Activated naive CD8-positive, alpha-beta T cell treated with anti-CD3 and anti-CD28 coated beads for 36 hours (primary cell): ENCODE results near the gene CCDC201. TPM values are rescaled to one million over a fixed set of nuclear protein-coding genes. Genes with fewer than 3 reads are reported as not detected.

Experiments
- DNase-seq: peaks from one replicate; pipeline ENCODE4 v3.0.0; 2021
- H3K27ac Mint-ChIP-seq: one replicate; pipeline ENCODE4 v1.8.0; 2022; ENCODE audit warnings: mild to moderate bottlenecking, moderate library complexity, mixed read lengths
- H3K27me3 Mint-ChIP-seq: one replicate; pipeline ENCODE4 v1.8.0; 2022; ENCODE audit warnings: mild to moderate bottlenecking, mixed read lengths
- H3K36me3 Mint-ChIP-seq: one replicate; pipeline ENCODE4 v1.8.0; 2021; ENCODE audit warnings: mild to moderate bottlenecking, mixed read lengths
- H3K4me1 Mint-ChIP-seq: one replicate; pipeline ENCODE4 v1.8.0; 2021; ENCODE audit warnings: mixed read lengths
- H3K4me3 Mint-ChIP-seq: one replicate; pipeline ENCODE4 v1.8.0; 2022; ENCODE audit warnings: mild to moderate bottlenecking, moderate library complexity, mixed read lengths
- H3K9me3 Mint-ChIP-seq: one replicate; pipeline ENCODE4 v1.8.0; 2022; ENCODE audit warnings: mixed read lengths
- total RNA-seq, 2 experiments: library from RNA; stranded (reverse); gene quantifications; one replicate each; pipeline ENCODE4 v1.2.3, GENCODE V29; 2021

Gene CCDC201, protein sequence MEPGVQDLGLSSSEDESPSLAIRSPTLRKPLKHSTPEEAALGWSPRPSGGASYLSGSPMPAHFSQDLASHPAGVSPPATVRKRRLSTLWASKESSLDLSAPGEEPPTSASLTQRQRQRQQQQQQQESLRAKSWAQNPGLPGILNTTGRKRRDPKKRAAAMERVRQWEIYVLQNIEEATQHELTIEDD
- total RNA-seq, result not detected

DNA sequence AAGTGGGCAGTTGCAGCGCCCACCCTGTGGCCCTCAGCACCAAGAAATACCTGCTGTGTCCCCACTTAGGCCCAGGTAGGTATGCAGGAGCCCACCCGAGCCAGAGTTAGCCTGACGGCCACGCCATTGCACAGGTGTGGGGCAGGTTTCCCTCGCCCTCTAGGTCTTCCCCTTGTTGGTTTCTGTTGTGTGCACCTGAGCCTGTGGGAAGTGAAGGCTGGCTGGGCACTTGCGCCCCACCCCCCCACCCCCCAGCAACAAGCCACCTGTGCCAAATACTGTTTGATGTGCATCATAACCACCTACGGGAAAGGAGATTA is at the start of gene CCDC201:
Gene CCDC201 (minus strand): TSS at position 48 of the 320 bp plus-strand sequence. CDS start 75 bp downstream, outside the sequence.
- H3K4me3 Mint-ChIP-seq, result no peak within 1 kb of the TSS
- no peak for DNase-seq
- no peaks in the 10 kb centered on the region for H3K9me3 Mint-ChIP-seq
- no peaks in the 10 kb centered on the region for H3K4me1 Mint-ChIP-seq
- no peaks in the 10 kb centered on the region for H3K27me3 Mint-ChIP-seq
- H3K27ac Mint-ChIP-seq, result no peak within 1 kb of the TSS
- H3K36me3 Mint-ChIP-seq, result no peaks in the 10 kb centered on the region

DNA sequence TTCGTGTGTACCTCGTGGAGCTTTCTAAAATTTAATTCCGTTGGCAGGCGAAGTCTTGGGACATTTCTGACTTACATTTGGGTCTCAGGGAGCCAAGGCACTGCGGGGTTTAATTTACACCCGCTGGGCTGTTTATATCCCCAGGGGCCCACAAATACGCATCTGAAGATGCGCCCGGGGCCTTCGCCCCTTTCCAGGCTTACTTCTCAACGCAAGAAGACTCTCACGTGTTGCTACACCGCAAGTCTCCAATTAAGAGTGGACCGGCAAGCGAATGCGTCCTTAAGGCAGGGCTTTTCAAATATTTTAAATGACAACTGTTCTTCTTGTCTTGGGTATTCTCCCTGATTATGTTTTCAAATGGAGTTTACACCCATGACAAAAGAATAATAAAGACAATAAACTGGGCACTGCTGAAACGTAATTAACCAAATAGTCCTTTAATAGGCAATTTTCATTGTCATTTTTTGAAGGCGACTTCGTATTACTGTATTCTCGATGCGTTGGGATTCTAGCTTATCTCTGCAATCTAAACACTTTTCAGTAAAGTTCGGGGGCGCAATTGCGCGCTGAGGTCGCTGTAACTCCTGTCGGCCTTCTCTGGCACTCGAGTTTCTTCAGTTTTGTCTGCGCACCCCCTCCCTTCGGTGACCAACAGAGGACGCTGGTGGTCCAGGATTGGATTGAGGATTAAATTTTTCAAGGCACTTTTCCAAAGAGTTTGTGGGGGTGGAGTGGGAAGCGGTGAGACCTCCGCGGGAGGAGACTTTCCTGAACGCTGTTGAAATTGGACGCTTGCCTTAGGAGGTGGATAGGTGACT is 49.0 kb upstream of the CCDC201 start:
- H3K36me3 Mint-ChIP-seq, result no peaks in the 10 kb centered on the region
- H3K9me3 Mint-ChIP-seq, result no peaks in the 10 kb centered on the region
- peaks cover 63% of the 10 kb centered on the region for H3K27me3 Mint-ChIP-seq
- H3K4me3 Mint-ChIP-seq, result peak overlapping the region; percentile 61
- H3K27ac Mint-ChIP-seq, result no peak overlapping the region
- peaks cover 26% of the 10 kb centered on the region for H3K4me1 Mint-ChIP-seq
- no peak for DNase-seq

DNA sequence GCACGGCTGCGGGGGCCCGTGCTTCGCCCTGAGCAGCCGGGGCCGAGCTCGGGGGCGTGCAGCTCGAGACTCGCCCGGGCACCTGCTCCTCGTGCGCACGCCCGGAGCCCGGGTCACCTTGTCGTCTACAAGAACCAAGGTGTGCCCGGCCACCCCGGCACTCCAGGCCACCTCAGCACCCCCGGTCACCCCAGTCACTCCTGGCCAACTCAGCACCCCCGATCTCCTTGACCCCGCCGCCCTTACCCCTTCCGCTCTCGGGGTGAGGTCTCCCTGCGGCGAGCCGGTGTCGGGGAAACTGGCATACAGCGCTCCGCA is 48.5 kb upstream of the CCDC201 start:
- Mint-ChIP-seq H3K9me3 (no peaks in the 10 kb centered on the region), H3K27ac (no peak overlapping the region), H3K4me1 (peaks cover 26% of the 10 kb centered on the region), H3K36me3 (no peaks in the 10 kb centered on the region), H3K27me3 (peaks cover 64% of the 10 kb centered on the region), H3K4me3 (peak overlapping the region; percentile 61)
- no peak for DNase-seq

DNA sequence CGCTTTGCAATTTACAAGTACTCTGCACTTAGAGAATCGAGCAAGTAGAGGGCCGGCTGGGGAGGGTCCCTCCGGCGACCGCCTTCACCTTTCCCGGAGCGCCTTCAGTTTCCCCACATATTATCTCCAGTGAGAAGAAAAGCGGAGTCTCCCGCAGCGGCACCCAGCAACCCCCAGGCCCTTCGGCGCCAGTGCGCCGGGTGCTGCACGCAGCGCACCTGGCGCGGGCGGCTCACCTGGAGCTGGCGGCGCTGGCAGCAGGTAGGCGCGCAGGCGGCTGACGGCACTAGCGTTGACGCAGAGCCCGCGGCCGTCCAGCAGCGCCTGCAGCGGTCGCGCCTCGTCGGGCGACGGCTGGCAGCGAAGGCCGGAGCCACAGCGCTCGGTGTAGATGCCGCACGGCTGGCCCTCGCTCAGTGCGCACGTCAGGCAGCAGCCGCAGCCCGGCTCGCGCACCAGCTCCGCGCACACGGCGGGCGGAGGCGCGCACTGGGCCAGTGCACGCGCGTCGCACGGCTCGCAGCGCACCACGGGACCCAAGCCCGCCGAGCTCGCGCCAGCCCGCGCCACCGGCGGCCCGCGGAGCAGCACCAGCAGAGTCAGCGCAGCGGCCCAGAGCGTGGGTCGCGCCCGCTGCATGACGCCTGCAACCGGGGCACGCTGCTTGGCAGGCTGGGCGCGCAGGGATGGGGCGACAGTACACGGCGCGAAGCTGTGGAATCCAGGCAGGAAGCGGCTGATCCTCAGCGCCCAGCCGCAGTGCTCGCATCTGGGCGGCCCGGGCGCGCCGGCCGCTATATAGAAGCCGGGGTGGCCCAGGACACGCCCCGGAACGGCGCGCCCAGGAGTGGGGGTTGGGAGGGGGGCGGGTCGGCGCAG is 47.9 kb upstream of the CCDC201 start, which contains the start of gene IGFBP3:
Gene IGFBP3 (minus strand): TSS at position 771 of the 879 bp plus-strand sequence. CDS start 132 bp downstream, at position 639.
- peak; percentile 44 for DNase-seq
- Mint-ChIP-seq H3K27me3 (peaks cover 70% of the 10 kb centered on the region), H3K27ac (no peak within 1 kb of the TSS), H3K9me3 (no peaks in the 10 kb centered on the region), H3K4me1 (peaks cover 28% of the 10 kb centered on the region), H3K36me3 (no peaks in the 10 kb centered on the region), H3K4me3 (peak within 1 kb of the TSS; percentile 66)

DNA sequence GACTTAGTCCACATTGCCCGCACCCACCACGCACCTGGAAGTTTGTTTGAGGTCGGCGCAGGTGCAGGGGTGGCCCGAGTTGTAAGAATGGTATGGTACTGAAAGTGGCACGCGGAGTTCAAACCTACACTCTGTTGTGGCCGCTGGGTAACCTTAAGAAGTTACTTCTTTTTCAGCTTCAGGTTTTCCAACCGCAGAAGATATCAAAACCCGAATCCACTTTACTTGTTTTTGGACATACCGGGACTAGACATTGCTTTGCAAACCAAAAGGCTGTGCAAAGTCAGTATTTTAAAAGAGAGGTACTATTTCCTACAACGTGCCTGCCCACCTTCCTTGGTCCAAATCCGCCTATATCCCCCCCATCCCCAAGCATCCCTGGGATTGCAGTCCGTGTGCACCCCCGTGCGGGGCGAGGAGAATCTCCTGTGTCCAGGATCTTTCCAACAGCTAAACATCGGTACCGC is 47.1 kb upstream of the CCDC201 start:
- H3K4me3 Mint-ChIP-seq, result peak overlapping the region; percentile 66
- no peaks in the 10 kb centered on the region for H3K36me3 Mint-ChIP-seq
- H3K27ac Mint-ChIP-seq, result no peak overlapping the region
- peaks cover 70% of the 10 kb centered on the region for H3K27me3 Mint-ChIP-seq
- peaks cover 28% of the 10 kb centered on the region for H3K4me1 Mint-ChIP-seq
- no peak for DNase-seq
- H3K9me3 Mint-ChIP-seq, result no peaks in the 10 kb centered on the region

DNA sequence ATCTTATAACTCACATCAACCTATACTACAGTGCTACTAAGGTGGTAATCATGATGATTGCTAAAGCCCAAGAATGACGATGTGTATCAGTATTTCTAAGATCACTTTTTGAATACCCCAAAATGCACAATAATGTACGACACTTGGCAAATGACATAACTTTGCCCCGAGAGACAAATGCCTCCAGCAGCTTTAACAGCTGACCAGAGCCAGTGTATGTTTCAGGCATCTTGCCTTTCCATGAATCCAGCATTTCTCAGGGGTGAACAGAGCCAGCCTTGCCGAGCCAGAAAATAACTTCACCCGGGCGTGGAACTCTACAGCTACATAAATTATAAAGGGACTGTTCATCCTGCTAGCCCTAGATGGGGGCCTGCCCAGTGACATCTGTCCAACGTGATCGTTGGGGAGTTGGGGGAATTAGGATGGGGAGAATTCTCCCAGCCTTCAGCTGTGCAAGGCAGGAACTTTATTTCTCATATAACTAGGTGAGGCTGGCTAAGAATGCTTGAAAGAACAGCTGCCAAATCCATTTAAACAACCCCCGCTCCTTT is 46.4 kb upstream of the CCDC201 start:
- H3K4me3 Mint-ChIP-seq, result no peak overlapping the region
- no peaks in the 10 kb centered on the region for H3K9me3 Mint-ChIP-seq
- H3K4me1 Mint-ChIP-seq, result peaks cover 28% of the 10 kb centered on the region
- DNase-seq, result no peak
- H3K36me3 Mint-ChIP-seq, result no peaks in the 10 kb centered on the region
- H3K27ac Mint-ChIP-seq, result no peak overlapping the region
- H3K27me3 Mint-ChIP-seq, result peaks cover 70% of the 10 kb centered on the region

DNA sequence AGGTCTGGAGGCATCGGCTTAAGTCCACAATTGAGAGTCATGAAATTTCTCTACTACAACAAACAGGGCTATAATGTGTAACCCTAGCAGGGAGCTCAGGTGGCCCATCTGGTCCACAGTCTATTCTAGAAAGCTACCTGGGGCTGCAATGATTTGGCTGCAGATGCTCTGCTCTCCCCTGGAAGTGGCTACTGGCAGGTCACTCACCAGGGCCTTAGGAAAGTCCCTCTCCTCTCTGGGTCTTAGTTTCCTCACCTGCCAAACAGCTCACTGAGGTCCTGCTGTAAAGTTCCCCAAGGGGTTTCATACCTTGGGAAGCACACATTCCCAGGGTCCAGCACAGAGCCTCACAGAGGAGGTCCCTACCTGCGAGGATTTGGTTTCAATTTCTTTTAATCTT is 45.7 kb upstream of the CCDC201 start:
- DNase-seq, result no peak
- H3K36me3 Mint-ChIP-seq, result no peaks in the 10 kb centered on the region
- no peak overlapping the region for H3K27ac Mint-ChIP-seq
- H3K4me3 Mint-ChIP-seq, result no peak overlapping the region
- H3K9me3 Mint-ChIP-seq, result no peaks in the 10 kb centered on the region
- peaks cover 67% of the 10 kb centered on the region for H3K27me3 Mint-ChIP-seq
- H3K4me1 Mint-ChIP-seq, result peaks cover 28% of the 10 kb centered on the region

DNA sequence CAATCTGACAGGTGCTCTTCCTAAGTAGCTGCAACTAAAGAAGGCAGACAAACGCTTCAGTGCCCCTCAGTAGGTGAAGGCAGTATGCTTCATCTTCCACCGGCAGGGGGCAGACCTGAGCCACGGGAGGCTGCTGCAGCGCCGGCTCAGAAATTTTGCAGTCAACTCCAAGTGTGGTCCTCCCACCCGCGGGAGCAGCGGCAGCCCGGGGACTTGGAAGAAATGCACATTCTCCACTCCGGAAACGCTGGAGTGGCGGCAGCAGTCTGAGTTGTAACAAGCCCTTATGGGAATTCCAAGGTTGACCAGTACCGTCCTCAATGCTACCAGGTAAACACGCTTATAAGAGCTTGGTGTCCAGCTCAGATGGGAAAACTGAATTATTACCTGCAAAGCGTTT is 44.8 kb upstream of the CCDC201 start:
- no peak overlapping the region for H3K4me3 Mint-ChIP-seq
- H3K27me3 Mint-ChIP-seq, result peaks cover 66% of the 10 kb centered on the region
- no peaks in the 10 kb centered on the region for H3K36me3 Mint-ChIP-seq
- no peak overlapping the region for H3K27ac Mint-ChIP-seq
- peaks cover 21% of the 10 kb centered on the region for H3K4me1 Mint-ChIP-seq
- peak; percentile 75 for DNase-seq
- no peaks in the 10 kb centered on the region for H3K9me3 Mint-ChIP-seq

DNA sequence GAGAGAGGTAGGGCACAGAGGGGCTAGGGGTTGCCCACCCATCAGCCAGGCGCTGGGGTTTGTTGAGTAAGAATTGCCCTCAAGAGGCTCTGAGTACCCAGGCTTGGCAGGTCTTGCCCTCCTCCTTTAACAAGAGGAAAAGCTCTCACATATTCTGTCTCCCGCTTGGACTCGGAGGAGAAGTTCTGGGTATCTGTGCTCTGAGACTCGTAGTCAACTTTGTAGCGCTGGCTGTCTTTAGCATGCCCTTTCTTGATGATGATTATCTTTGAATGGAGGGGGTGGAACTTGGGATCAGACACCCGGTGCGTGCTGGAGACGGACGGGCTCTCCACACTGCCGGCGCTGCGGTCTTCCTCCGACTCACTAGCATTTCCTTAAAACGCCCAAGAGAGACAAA is 44.2 kb upstream of the CCDC201 start:
- no peak for DNase-seq
- H3K36me3 Mint-ChIP-seq, result no peaks in the 10 kb centered on the region
- H3K27me3 Mint-ChIP-seq, result peaks cover 64% of the 10 kb centered on the region
- H3K27ac Mint-ChIP-seq, result no peak overlapping the region
- no peak overlapping the region for H3K4me3 Mint-ChIP-seq
- H3K9me3 Mint-ChIP-seq, result no peaks in the 10 kb centered on the region
- H3K4me1 Mint-ChIP-seq, result peaks cover 15% of the 10 kb centered on the region

DNA sequence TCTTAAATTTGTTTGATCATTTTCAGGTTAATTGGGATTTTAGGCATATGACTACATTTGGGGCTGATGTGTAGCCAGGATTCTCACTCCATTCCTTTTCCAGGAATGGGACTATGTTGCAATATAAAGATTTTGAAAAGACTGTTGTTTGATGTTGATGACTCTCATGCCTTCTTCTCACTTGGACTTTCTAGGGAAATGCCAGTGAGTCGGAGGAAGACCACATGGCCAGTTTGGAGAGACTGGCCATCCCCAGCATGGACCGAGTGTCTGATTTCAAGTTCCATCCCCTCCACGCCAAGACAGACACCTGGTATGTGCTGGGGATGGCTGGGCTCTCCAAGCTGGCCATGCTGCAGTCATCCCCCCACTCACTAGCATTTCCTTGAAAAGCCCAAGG is 42.7 kb upstream of the CCDC201 start:
- Mint-ChIP-seq H3K27ac (no peak overlapping the region), H3K9me3 (no peaks in the 10 kb centered on the region), H3K27me3 (peaks cover 62% of the 10 kb centered on the region), H3K36me3 (no peaks in the 10 kb centered on the region), H3K4me3 (no peak overlapping the region), H3K4me1 (peaks cover 14% of the 10 kb centered on the region)
- DNase-seq, result no peak

DNA sequence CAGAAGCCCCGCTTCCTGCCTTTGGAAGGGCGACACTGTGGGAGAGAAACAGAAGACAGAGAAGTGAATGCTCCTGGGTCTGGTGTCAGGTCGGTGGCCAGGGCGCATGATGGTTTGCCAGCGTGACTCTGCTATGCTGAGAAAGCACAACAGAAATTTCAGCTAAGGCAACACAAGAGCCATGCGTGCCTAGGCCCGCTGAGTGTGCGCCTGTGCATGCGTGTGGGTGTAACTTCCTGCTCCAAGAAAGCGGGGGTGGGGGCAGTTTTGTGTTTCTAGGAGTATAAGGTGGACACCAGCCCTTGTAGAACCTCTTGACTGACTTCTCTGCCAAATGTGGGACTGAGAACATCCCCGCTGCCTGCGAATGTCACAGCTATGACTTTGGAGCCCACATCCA is 42.0 kb upstream of the CCDC201 start:
- Mint-ChIP-seq H3K4me1 (peaks cover 9% of the 10 kb centered on the region), H3K27me3 (peaks cover 62% of the 10 kb centered on the region), H3K36me3 (no peaks in the 10 kb centered on the region), H3K9me3 (no peaks in the 10 kb centered on the region), H3K27ac (no peak overlapping the region), H3K4me3 (no peak overlapping the region)
- no peak for DNase-seq

DNA sequence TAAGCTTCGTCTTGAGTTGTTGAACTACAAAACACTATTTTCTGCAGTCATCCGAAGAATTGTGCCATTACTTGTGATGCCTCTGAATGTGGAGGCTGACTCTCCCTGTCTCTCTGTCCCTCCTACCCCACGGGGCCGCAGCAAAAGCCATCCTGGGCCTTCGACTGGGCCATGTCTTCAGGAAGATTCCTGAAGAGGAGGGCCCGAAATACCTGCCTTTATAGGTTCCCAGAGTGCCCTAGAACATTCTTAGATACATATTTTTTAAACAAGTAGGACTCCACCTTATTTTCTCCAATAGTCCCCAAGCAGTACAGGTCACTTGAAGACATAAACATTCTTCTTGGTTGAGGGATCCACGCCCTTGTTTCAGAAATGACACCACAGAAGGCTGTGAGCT is 40.1 kb upstream of the CCDC201 start:
- H3K27ac Mint-ChIP-seq, result no peak overlapping the region
- peaks cover 6% of the 10 kb centered on the region for H3K4me1 Mint-ChIP-seq
- H3K4me3 Mint-ChIP-seq, result no peak overlapping the region
- no peaks in the 10 kb centered on the region for H3K9me3 Mint-ChIP-seq
- H3K36me3 Mint-ChIP-seq, result no peaks in the 10 kb centered on the region
- no peak for DNase-seq
- peaks cover 43% of the 10 kb centered on the region for H3K27me3 Mint-ChIP-seq

DNA sequence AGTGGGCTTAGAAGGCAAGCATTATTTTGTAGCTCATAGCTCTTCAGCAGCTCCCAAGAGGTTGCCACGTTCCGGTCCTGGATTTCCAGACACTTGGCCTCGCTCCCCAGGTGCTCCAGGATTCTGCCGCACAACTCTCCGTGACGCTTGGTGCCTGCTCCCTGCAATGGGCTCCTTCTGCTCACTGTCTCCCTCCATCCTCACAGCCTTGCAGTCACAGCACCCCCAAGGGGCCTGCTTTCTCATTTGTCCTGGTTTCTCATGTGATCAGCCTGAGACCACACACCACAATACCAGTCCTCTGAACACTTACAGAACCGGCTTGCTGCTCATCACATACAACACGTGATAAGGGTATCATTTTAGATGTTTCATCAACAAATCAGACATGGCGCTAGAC is 38.4 kb upstream of the CCDC201 start:
- no peak for DNase-seq
- no peak overlapping the region for H3K4me3 Mint-ChIP-seq
- peaks cover 31% of the 10 kb centered on the region for H3K27me3 Mint-ChIP-seq
- H3K4me1 Mint-ChIP-seq, result peaks cover 3% of the 10 kb centered on the region
- H3K36me3 Mint-ChIP-seq, result no peaks in the 10 kb centered on the region
- no peak overlapping the region for H3K27ac Mint-ChIP-seq
- no peaks in the 10 kb centered on the region for H3K9me3 Mint-ChIP-seq

DNA sequence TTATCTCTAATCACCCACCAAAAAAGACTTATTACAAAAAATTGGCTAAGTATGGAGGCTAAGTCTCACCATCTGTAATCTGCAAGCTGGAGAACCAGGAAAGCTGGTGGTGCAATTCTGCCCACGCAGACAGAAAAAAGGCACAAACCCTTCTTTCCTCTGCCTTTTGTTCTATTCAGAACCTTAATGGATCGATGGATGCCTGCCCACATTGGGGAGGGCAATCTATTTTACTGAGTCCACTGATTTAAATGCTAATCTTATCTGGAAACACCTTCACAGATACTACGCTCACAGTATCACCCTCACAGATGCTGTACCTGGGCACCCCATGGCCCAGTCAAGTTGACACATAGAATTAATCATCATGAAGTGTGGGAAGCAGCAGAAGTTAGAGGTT is 38.0 kb upstream of the CCDC201 start:
- no peak for DNase-seq
- Mint-ChIP-seq H3K36me3 (no peaks in the 10 kb centered on the region), H3K9me3 (no peaks in the 10 kb centered on the region), H3K4me3 (no peak overlapping the region), H3K4me1 (peaks cover 2% of the 10 kb centered on the region), H3K27ac (no peak overlapping the region), H3K27me3 (peaks cover 27% of the 10 kb centered on the region)

DNA sequence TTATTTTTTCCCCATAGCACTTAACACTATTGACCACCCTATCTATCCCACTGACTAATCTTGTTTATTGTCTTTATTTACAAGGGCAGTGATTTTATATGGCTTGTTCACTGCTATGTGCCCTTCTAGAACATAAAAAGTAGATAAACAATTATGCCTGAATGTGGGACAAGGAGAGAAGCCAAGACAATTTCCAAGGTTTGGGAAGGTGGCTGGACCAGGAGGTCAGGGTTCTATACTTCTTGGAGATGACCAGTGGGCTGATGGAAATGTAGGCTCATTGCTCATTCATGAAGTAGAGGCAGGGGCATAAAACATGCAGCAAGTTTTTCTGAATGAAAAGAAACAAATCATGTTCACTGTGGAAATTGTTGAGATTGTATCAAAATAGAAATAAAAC is 36.7 kb upstream of the CCDC201 start:
- Mint-ChIP-seq H3K27me3 (peaks cover 25% of the 10 kb centered on the region), H3K27ac (no peak overlapping the region), H3K4me1 (no peaks in the 10 kb centered on the region), H3K9me3 (no peaks in the 10 kb centered on the region), H3K4me3 (no peak overlapping the region), H3K36me3 (no peaks in the 10 kb centered on the region)
- DNase-seq, result no peak
